ENCODE results near the gene ADAMTS17.

The ADAMTS17 gene

DNA sequence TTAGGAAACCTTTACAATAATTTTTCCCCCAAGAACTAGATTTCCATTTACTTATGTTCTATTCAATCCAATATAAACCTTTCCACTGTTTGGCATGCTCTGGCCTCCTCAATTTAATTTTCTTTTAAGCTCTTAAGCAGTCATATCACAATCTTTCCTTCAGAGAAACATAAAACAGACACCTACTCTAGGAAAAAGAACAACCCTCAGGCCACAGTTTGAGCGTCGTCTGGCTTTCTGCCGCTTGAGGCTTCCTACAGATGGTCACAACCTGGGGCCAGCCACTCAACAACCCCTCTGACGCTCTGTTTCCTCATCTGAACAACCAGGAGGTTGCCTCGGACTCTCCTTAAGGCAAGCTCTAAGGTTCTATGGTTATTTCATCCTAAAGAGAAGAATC is 143.3 kb downstream of the ADAMTS17 start:
- DNase-seq (ENCODE audit: low spot score): no peak

GRCh38 chr15:100196326-100197058 is 145.3 kb downstream of the ADAMTS17 start:
- DNase-seq (ENCODE audit: low spot score): no peak

DNA sequence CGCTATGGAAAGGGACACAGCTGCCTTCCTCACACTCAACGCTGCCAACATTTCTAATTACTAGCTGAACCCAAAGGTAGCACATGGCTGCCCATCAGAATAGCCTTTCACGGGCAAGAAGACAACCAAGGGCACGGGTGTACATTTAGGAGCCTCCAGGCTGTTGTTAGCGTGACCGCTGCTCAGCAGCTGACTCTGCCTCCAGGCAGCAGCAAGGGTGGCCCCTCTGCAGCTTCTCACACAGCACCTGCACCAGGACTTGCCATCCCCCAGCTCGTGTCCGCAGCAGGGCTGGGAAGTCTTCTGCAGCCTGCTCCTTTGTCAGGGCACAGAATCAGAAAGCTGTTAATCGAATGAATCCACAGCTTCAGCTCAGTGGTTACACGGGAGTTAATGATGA is 146.8 kb downstream of the ADAMTS17 start:
- no peak for DNase-seq (ENCODE audit: low spot score)

GRCh38 chr15:100193277-100193860 is 148.4 kb downstream of the ADAMTS17 start:
- no peak for DNase-seq (ENCODE audit: low spot score)

DNA sequence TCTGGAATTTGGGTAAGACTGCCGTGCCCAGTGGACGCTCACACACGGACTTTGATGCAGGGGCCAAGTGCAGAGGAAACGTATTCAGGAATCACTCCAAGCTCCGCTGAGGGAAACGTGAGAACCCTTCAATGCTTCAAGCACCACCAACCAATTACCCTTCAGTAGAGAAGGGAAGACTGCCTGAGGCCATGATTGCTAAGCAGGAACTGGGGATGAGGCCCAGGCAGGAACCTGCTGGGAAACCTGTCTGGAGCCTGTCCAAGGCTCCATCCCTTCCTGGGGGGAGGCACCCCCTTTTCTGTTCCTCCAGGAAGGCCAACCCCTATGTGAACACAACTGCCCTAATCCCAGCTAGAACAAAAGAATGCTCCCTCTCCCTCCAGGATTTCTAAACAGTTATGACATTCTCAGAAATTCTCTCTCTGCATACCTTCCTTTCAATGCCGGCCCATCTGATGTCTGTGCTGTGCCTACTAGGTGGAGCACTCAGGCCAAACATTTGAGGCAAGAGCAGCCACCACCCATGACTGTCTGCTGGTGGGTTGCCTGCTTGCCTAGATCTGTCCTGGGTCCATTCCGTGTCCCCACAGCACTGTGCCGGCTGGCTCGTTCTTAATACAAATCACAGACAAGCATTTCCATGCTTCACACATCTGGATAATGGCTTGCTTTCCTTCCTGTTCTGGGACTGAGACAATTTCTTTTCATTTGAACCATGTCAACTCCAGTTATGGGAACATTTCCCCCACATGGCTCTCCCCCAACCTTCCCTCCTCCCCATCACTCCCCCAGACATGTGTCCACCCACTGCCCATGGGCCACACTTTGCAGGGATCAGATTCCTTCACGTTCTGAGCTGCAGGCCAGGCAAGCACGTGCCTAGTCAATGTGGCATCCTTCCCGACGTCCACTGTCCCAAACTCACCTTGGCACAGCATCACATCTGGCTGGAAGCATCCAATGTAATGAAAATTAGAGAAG is 149.4 kb downstream of the ADAMTS17 start:
- no peak for DNase-seq (ENCODE audit: low spot score)

GRCh38 chr15:100191161-100191560 is 150.6 kb downstream of the ADAMTS17 start:
- DNase-seq (ENCODE audit: low spot score): no peak

- no peak for DNase-seq (ENCODE audit: low spot score)
These were observed 151.1 kb downstream of the ADAMTS17 start for GRCh38 chr15:100190675-100191074.

DNA sequence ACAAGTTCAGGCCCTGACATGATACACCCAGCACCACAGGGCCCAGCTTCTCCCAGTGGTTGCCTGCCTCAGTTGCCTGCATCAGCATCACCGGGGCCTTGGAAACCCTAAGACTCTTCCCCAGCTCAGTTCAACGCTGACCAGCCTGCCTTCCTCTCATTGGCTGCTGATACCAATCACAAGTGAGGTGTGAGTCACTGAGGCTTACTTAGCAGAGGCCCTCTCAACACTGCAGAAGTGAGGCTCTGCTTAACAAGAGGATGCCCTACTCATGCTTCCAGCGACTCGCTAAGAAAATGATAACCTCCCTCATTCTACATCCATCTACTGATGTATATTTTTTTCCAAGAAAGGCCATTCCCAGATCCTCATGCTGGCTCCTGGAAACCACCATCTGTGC is 151.9 kb downstream of the ADAMTS17 start:
- DNase-seq (ENCODE audit: low spot score): no peak

DNA sequence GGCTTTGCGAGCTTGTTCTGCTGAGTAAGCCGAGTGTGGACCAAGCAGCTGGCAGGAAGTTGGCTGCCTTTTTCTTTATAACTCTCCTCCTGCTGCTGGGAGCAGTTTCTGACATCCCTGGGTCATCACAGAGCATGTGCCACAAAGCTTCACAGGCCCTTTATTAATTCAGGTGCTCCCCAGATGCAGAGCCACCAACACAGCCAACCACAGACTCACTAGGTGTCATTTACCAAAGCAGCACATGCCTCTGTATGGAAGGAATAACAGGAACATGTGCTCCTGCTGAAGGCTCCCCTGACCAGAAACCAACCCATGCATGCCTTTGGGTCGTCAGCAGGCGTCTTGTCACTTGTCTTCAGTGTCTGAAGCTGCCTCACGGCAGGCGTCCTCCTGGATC is 152.5 kb downstream of the ADAMTS17 start:
- no peak for DNase-seq (ENCODE audit: low spot score)

GRCh38 chr15:100187677-100188076 is 154.1 kb downstream of the ADAMTS17 start:
- no peak for DNase-seq (ENCODE audit: low spot score)

GRCh38 chr15:100186960-100187359 is 154.8 kb downstream of the ADAMTS17 start:
- DNase-seq (ENCODE audit: low spot score): no peak

GRCh38 chr15:100186366-100186765 is 155.4 kb downstream of the ADAMTS17 start:
- DNase-seq (ENCODE audit: low spot score): no peak

GRCh38 chr15:100183921-100184495 is 157.8 kb downstream of the ADAMTS17 start:
- no peak for DNase-seq (ENCODE audit: low spot score)

GRCh38 chr15:100180921-100181320 is 160.9 kb downstream of the ADAMTS17 start:
- DNase-seq (ENCODE audit: low spot score): no peak

GRCh38 chr15:100175406-100176114 is 166.2 kb downstream of the ADAMTS17 start:
- DNase-seq (ENCODE audit: low spot score): no peak

DNA sequence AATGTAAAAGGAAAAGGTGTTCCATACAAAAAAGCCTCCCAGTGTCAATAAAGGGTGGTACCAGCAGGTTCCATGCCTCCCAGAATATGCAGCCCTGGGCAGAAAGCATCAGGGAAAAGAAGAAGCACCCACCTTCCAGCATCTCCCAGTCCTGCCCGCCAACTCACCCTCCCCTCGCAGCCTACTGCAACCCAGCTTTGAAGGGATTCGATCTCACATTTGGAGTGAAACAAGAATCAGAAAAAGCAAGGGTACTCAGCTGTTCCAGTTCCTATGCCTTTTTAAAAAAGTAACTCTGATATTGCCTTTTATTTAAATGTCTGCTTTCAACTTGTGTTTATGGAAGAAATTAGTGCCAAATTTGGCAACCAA is 166.9 kb downstream of the ADAMTS17 start:
- DNase-seq (ENCODE audit: low spot score): no peak

DNA sequence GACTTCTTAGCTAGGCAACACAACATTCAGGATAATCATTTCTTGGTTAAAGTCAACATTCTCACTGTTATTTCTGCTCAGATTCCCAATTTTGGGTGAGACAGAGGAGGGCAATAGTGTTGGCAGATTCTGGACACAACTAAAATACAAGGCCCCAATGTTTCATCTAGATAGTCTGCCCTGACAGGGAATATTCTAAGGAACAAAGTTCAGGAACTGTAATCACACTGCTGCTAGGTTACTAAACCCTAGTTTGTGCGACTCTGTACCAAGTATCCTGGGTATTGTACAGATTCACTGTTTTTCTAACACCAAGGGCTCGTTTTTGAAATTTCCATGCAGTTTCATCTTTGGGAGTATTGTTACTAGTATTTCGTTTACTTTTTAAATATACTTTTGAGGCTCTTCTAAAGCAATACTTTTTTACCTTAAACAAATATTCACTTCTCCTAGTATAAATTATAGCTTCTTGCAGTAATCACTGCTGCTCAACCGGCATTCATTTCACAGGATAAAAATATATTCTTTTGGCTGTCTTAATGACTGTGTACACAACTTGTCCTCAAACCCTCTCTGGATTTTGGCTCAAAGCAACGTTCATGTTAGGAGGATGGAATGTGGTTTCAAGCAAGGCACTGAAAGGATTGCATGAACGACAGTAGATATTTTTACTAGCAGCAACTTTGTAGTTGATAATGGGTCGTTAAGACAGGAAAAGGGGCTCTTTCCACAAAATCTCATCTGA is 167.4 kb downstream of the ADAMTS17 start:
- no peak for DNase-seq (ENCODE audit: low spot score)

- no peak for DNase-seq (ENCODE audit: low spot score)
These were observed 169.3 kb downstream of the ADAMTS17 start for GRCh38 chr15:100172356-100173024.

- DNase-seq (ENCODE audit: low spot score): no peak
These were observed 170.4 kb downstream of the ADAMTS17 start for GRCh38 chr15:100171411-100171810.

Measured in Ammon's horn (tissue), 1 donor.